Tibial nerve (tissue), 4 donors: Measurements from ENCODE around the gene SHISAL2A. TPM values are rescaled to one million over a fixed set of nuclear protein-coding genes. Genes with fewer than 3 reads are reported as not detected.

Experiments
- DNase-seq, 2 donors: peaks; one replicate each; pipeline ENCODE4 v3.0.0-alpha.2; 2019; ENCODE audit warnings: low spot score in 2 of 2
- H3K27ac ChIP-seq, 4 donors: fragments of 200-600 bp; sonication (generic) in 3 of 4; one replicate each; pipeline ENCODE4 v1.5.1; 2017 to 2019; ENCODE audit warnings: mild to moderate bottlenecking in 1 of 4
- H3K27me3 ChIP-seq, 2 donors: fragments of 200-600 bp; sonication (generic) in 1 of 2; one replicate each; pipeline versions ENCODE4 v1.5.1 to v1.6.0; 2017 to 2019
- H3K36me3 ChIP-seq, 3 donors: fragments of 200-600 bp; sonication (generic); one replicate each; pipeline ENCODE4 v1.5.1; 2018 to 2019
- H3K4me1 ChIP-seq, 4 donors: fragments of 200-600 bp; sonication (generic) in 3 of 4; one replicate each; pipeline ENCODE4 v1.5.1; 2017 to 2019
- H3K4me3 ChIP-seq, 4 donors: fragments of 200-600 bp; sonication (generic) in 3 of 4; one replicate each; pipeline ENCODE4 v1.5.1; 2017 to 2019; ENCODE audit warnings: mild to moderate bottlenecking in 1 of 4, moderate library complexity in 1 of 4
- H3K9me3 ChIP-seq, 4 donors: fragments of 200-600 bp; sonication (generic) in 3 of 4; one replicate each; pipeline ENCODE4 v1.5.1; 2017 to 2019
- EP300 ChIP-seq, 2 donors: sonication (generic); formaldehyde crosslinking; IDR thresholded peaks; one replicate each; pipeline ENCODE4 v1.6.1; 2017; ENCODE audit warnings: antibody characterized with exemption in 2 of 2, mild to moderate bottlenecking in 1 of 2
- POLR2A ChIP-seq, 2 donors: fragments of 450-650 bp; IDR thresholded peaks; one replicate each; pipeline ENCODE4 v1.6.1; 2017; ENCODE audit warnings: antibody characterized with exemption in 2 of 2, mild to moderate bottlenecking in 2 of 2, moderate library complexity in 2 of 2
- WGBS, 2 donors: methylation state at CpG; one replicate each; pipeline ENCODE4 v1.1.5; 2018; 5-methylcytosine and 5-hydroxymethylcytosine counted together
- total RNA-seq, 4 donors: library from RNA; depleted of rRNA; stranded (reverse); fragments of >200 nt; gene quantifications; one replicate each; pipeline ENCODE4 v1.1.0, GENCODE V29; 2016
- TF ChIP-seq, protein P1 (sequence below), 5 experiments: fragments of 200-600 bp in 3 of 5; fragments of 450-650 bp in 2 of 5; sonication (generic) in 3 of 5; IDR thresholded peaks; one replicate each; pipeline ENCODE4 v1.5.1; 2016 to 2019; ENCODE audit warnings: antibody characterized with exemption in 5 of 5, mild to moderate bottlenecking in 3 of 5, moderate library complexity in 2 of 5

The SHISAL2A gene
- total RNA-seq, 4 donors from 2014 or later: 1.2 to 1.9 TPM; not detected in 2

DNA sequence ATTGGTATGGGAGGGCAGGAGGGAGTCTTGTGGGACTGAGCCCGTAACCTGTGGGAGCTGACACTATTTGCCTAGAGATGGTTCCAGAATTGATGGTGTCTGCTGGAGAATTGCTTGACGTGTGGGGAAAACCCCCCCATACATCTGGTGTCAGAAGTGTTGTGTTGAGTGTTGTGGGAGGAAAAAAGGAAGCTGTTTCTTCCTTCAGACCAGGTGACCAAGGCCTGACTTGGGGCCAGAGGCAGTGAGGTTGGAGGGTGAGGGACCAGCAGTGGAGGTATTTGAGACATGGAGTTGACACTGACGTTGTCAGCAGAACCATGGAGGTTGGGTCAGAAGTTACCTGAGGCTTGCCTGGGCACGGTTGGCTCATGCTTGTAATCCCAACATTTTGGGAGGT lies 8.3 kb downstream of the SHISAL2A start:
- 82 to 89% methylated on average over 4 of the region's 4 CpGs for WGBS, 2 donors
- Histone ChIP-seq H3K9me3 (no peaks in the 10 kb centered on the region), H3K27ac (no peak overlapping the region), H3K27me3 (peaks cover 0 to 10% of the 10 kb centered on the region in 2 donors), H3K4me3 (no peak overlapping the region), H3K36me3 (no peaks in the 10 kb centered on the region), H3K4me1 (peaks cover 0 to 11% (median 0%) of the 10 kb centered on the region in 4 donors)
- DNase-seq: no peak
- TF ChIP-seq EP300 (IDR thresholded peaks at IDR 0.05): no peak
- TF ChIP-seq POLR2A (IDR thresholded peaks at IDR 0.05): no peak
- TF ChIP-seq, protein P1, sequence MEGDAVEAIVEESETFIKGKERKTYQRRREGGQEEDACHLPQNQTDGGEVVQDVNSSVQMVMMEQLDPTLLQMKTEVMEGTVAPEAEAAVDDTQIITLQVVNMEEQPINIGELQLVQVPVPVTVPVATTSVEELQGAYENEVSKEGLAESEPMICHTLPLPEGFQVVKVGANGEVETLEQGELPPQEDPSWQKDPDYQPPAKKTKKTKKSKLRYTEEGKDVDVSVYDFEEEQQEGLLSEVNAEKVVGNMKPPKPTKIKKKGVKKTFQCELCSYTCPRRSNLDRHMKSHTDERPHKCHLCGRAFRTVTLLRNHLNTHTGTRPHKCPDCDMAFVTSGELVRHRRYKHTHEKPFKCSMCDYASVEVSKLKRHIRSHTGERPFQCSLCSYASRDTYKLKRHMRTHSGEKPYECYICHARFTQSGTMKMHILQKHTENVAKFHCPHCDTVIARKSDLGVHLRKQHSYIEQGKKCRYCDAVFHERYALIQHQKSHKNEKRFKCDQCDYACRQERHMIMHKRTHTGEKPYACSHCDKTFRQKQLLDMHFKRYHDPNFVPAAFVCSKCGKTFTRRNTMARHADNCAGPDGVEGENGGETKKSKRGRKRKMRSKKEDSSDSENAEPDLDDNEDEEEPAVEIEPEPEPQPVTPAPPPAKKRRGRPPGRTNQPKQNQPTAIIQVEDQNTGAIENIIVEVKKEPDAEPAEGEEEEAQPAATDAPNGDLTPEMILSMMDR (IDR thresholded peaks at IDR 0.05): no peak

GRCh38 chr1:52645261-52645660 lies 12.3 kb downstream of the SHISAL2A start:
- WGBS, 2 donors: 73 to 76% methylated on average over 6 of the region's 6 CpGs
- TF ChIP-seq, protein P1 (IDR thresholded peaks at IDR 0.05): no peak
- TF ChIP-seq EP300 (IDR thresholded peaks at IDR 0.05) (no peak), POLR2A (IDR thresholded peaks at IDR 0.05) (no peak)

DNA sequence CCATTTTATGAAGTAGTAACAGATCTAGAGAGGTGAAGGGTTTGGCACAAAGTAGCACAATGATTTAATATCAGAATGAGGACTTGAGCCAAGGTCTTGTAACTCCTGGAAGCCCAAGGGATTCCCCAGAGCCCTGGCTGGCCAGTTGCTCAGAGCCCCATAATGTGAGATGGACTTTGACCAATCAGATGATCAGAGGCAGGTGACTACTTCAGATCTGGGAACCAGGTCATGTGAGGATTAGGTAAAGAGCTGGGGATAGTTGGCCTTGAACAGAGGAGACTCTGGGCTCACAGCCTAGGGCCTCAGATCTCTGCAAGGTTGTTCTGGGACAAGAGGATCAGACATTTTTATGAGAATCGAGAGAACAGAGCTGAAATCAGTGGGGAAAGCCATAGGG lies 18.9 kb downstream of the SHISAL2A start:
- WGBS, 2 donors: 83 to 91% methylated on average over 1 of the region's 1 CpG
- TF ChIP-seq POLR2A (IDR thresholded peaks at IDR 0.05) (no peak), EP300 (IDR thresholded peaks at IDR 0.05) (no peak)
- TF ChIP-seq, protein P1 (IDR thresholded peaks at IDR 0.05): no peak
- Histone ChIP-seq H3K27me3 (no peaks in the 10 kb centered on the region), H3K4me3 (no peak overlapping the region), H3K4me1 (no peaks in the 10 kb centered on the region), H3K36me3 (no peaks in the 10 kb centered on the region), H3K27ac (no peak overlapping the region), H3K9me3 (no peaks in the 10 kb centered on the region)
- DNase-seq: no peak

More at GRCh38 chr1:52645261-52645660, 12.3 kb downstream of the SHISAL2A start:
- H3K9me3 ChIP-seq: no peaks in the 10 kb centered on the region
- no peaks in the 10 kb centered on the region for H3K4me1 ChIP-seq
- H3K36me3 ChIP-seq: no peaks in the 10 kb centered on the region
- H3K27ac ChIP-seq: no peak overlapping the region
- H3K27me3 ChIP-seq: no peaks in the 10 kb centered on the region
- H3K4me3 ChIP-seq: no peak overlapping the region
- no peak for DNase-seq

- TF ChIP-seq POLR2A (IDR thresholded peaks at IDR 0.05) (no peak), EP300 (IDR thresholded peaks at IDR 0.05) (no peak)
- TF ChIP-seq, protein P1 (IDR thresholded peaks at IDR 0.05): no peak
- DNase-seq: no peak
- 90 to 92% methylated on average over 5 of the region's 5 CpGs for WGBS, 2 donors
- Histone ChIP-seq H3K4me3 (no peak overlapping the region), H3K27ac (no peak overlapping the region), H3K9me3 (no peaks in the 10 kb centered on the region), H3K4me1 (no peaks in the 10 kb centered on the region), H3K36me3 (no peaks in the 10 kb centered on the region), H3K27me3 (no peaks in the 10 kb centered on the region)
Measured at GRCh38 chr1:52653207-52653849, 20.4 kb downstream of the SHISAL2A start.

- TF ChIP-seq EP300 (IDR thresholded peaks at IDR 0.05) (no peak), POLR2A (IDR thresholded peaks at IDR 0.05) (no peak)
- TF ChIP-seq, protein P1 (IDR thresholded peaks at IDR 0.05): no peak
Measured at GRCh38 chr1:52654063-52654462, 21.1 kb downstream of the SHISAL2A start.

More at GRCh38 chr1:52654063-52654462, 21.1 kb downstream of the SHISAL2A start:
- Histone ChIP-seq H3K27ac (no peak overlapping the region), H3K27me3 (no peaks in the 10 kb centered on the region), H3K36me3 (no peaks in the 10 kb centered on the region), H3K4me3 (no peak overlapping the region), H3K9me3 (no peaks in the 10 kb centered on the region), H3K4me1 (no peaks in the 10 kb centered on the region)
- DNase-seq: no peak
